ENCODE measurements around the gene NOL4L.

Gene NOL4L

GRCh38 chr20:32421290-32421689 is 163.8 kb downstream of the NOL4L start:
- no peak for DNase-seq (ENCODE audit: low read depth)

- no peak for DNase-seq (ENCODE audit: low read depth)
These were observed 166.8 kb downstream of the NOL4L start for GRCh38 chr20:32418376-32418775.

- DNase-seq (ENCODE audit: low read depth): no peak
These were observed 168.9 kb downstream of the NOL4L start for GRCh38 chr20:32416206-32416605.

- DNase-seq (ENCODE audit: low read depth): no peak
These were observed 169.6 kb downstream of the NOL4L start for GRCh38 chr20:32415494-32415893.

GRCh38 chr20:32411955-32412706 is 173.0 kb downstream of the NOL4L start:
- DNase-seq (ENCODE audit: low read depth): no peak

- DNase-seq (ENCODE audit: low read depth): peak; percentile 26
These were observed 177.9 kb downstream of the NOL4L start for GRCh38 chr20:32407131-32407750.

GRCh38 chr20:32406701-32407100 is 178.4 kb downstream of the NOL4L start:
- DNase-seq (ENCODE audit: low read depth): no peak

GRCh38 chr20:32404017-32404416 is 181.1 kb downstream of the NOL4L start:
- DNase-seq (ENCODE audit: low read depth): no peak

GRCh38 chr20:32400476-32400875 is 184.7 kb downstream of the NOL4L start:
- no peak for DNase-seq (ENCODE audit: low read depth)

GRCh38 chr20:32397567-32398084 is 187.5 kb downstream of the NOL4L start:
- no peak for DNase-seq (ENCODE audit: low read depth)

GRCh38 chr20:32396646-32397160 is 188.4 kb downstream of the NOL4L start:
- no peak for DNase-seq (ENCODE audit: low read depth)

- DNase-seq (ENCODE audit: low read depth): no peak
These were observed 190.1 kb downstream of the NOL4L start for GRCh38 chr20:32395066-32395465.

All from stimulated activated CD8-positive, alpha-beta memory T cell treated with anti-CD3 and anti-CD28 coated beads, Interleukin-15, amount 100 ng/mL, for 1 hour (primary cell).